ENCODE results near the gene SYCP1.

GRCh38 chr1:114902343-114902742 is 47.7 kb downstream of the SYCP1 start:
- TF ChIP-seq POLR2AphosphoS5 (IDR thresholded peaks at IDR 0.05; ENCODE audit: borderline replicate concordance, low read depth, low read length) (no peak), EZH2 (IDR thresholded peaks at IDR 0.05) (no peak), FOXP2 (optimal IDR thresholded peaks at IDR 0.05; ENCODE audit: control extremely low read depth, extremely low read length, insufficient read depth) (no peak)

Data from SK-N-MC (cell line).